Transverse colon (tissue), 4 donors: ENCODE measurements around the gene HS1BP3. TPM values are rescaled to one million over a fixed set of nuclear protein-coding genes. Genes with fewer than 3 reads are reported as not detected.

Source experiments
- DNase-seq: peaks from one replicate; pipeline ENCODE4 v3.0.0-alpha.2; 2019
- H3K27ac ChIP-seq, 4 donors: fragments of 200-600 bp; sonication (generic); 2 replicates each; pipeline ENCODE4 v1.5.1; 2016 to 2018; ENCODE audit warnings: inconsistent platforms in 4 of 4
- H3K27me3 ChIP-seq: fragments of 200-600 bp; sonication (generic); 2 replicates; pipeline ENCODE4 v1.5.1; 2017; ENCODE audit warnings: inconsistent platforms
- H3K36me3 ChIP-seq, 4 donors: fragments of 200-600 bp; sonication (generic); 2 replicates each; pipeline ENCODE4 v1.5.1; 2017 to 2019; ENCODE audit warnings: inconsistent platforms in 4 of 4
- H3K4me1 ChIP-seq, 4 donors: fragments of 200-600 bp; sonication (generic); 2 replicates each; pipeline ENCODE4 v1.5.1; 2017 to 2020; ENCODE audit warnings: inconsistent platforms in 4 of 4
- H3K4me3 ChIP-seq, 4 donors: fragments of 200-600 bp; sonication (generic); 1 replicate in 1 of 4; 2 replicates in 3 of 4; pipeline versions ENCODE4 v1.5.1 to v1.6.1; 2017 to 2019; ENCODE audit warnings: inconsistent platforms in 4 of 4
- H3K9me3 ChIP-seq, 2 donors: fragments of 200-600 bp; sonication (generic); 2 replicates each; pipeline ENCODE4 v1.5.1; 2017 to 2019; ENCODE audit warnings: inconsistent platforms in 2 of 2
- EP300 ChIP-seq: sonication (generic); formaldehyde crosslinking; IDR thresholded peaks from one replicate; pipeline ENCODE4 v1.6.1; 2017; ENCODE audit warnings: antibody characterized with exemption, low read depth
- POLR2A ChIP-seq: fragments of 450-650 bp; IDR thresholded peaks from one replicate; pipeline ENCODE4 v1.6.1; 2016; ENCODE audit warnings: antibody characterized with exemption, mild to moderate bottlenecking, moderate library complexity
- POLR2AphosphoS5 ChIP-seq, 3 donors: sonication (generic); formaldehyde crosslinking; IDR thresholded peaks; one replicate each; pipeline ENCODE4 v1.6.1; 2016; ENCODE audit warnings: antibody characterized with exemption in 3 of 3
- WGBS, 2 donors: methylation state at CpG; one replicate each; pipeline ENCODE4 v1.1.5; 2018; ENCODE audit warnings: low coverage in 1 of 2; 5-methylcytosine and 5-hydroxymethylcytosine counted together
- in situ Hi-C, 4 donors: fragments of 200-750 bp; cut with MboI; loops; one replicate each; pipeline versions ENCODE4 v1.15.0 to v1.15.1; 2017; ENCODE audit warnings: low sequenced_read_pairs in 3 of 4, low pct_ligation_motif_present in 1 of 4, low pct_unique_long_range_greater_than_20kb in 1 of 4
- intact Hi-C: fragments of 100-400 bp; cut with DNase I; formaldehyde crosslinking; loops from one replicate; pipeline ENCODE4 v1.15.1; 2023; ENCODE audit warnings: low total_unique reads
- total RNA-seq, 4 donors: library from RNA; depleted of rRNA; stranded (reverse); fragments of >200 nt; gene quantifications; one replicate each; pipeline ENCODE4 v1.1.0, GENCODE V29; 2016
- TF ChIP-seq, protein P1 (sequence below), 5 experiments: fragments of 200-600 bp in 3 of 5; fragments of 450-650 bp in 2 of 5; sonication (generic) in 3 of 5; IDR thresholded peaks; 1 replicate in 2 of 5; 2 replicates in 3 of 5; pipeline ENCODE4 v1.5.1; 2016 to 2017; ENCODE audit warnings: antibody characterized with exemption in 5 of 5, inconsistent platforms in 3 of 5, mild to moderate bottlenecking in 2 of 5, moderate library complexity in 1 of 5

Gene HS1BP3
- total RNA-seq, 4 donors from 2014 or later = 29.5 to 44.2 (median 33.1) TPM

DNA sequence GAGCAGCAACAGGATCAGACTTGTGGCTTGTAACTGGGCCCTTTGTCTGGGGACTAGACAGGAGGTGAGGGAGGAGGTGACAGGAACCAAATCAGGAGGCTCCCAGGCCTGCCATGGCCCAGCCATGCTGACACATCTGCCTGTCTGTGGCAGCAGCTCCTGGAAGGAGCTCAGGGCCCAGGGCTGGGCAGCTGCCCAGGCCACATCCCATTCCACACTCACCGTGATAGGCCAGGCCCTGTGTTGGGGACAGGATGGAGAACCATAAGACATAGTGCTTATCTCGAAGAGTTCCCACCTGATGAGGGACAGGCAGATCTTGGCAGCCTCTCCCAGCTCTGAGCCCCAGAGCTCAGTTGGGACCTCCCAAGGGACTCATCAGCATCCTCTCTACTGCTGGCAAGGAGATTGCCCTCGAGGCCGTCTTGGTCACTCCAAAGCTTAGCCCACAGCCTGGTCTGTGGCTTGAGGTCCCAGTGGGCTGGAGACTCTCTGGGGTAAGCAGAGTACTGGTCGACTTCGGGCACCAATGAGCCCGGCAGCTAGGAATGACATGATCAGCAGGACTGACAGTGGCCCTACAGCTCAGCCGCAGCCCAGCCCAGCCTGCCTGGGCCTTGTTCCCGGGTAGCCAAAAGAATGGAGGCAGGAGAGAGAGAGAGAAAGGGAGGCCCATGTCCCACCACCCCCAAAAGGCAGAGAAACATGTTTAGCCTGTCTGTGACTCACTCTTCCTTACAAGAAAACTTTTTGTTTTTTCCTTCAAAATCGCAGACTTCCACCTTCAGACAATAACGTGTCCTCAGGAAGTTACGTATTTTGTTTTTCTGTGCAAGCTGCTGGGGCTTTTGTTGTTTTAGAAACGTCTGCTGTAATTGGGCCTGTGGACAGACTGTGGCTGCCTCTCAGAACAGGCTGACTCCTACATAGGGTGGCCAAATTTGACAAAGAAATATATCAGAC, 82.1 kb downstream of the HS1BP3 start:
- in situ Hi-C loops = no loop called here
- intact Hi-C loops = no loop called here
- 76 to 84% methylated on average over 4 to 13 of the region's 13 CpGs for WGBS, 2 donors
- Histone ChIP-seq H3K9me3 (no peaks in the 10 kb centered on the region), H3K27me3 (no peaks in the 10 kb centered on the region), H3K36me3 (no peaks in the 10 kb centered on the region), H3K4me3 (no peak overlapping the region), H3K4me1 (peaks cover 3 to 7% (median 6%) of the 10 kb centered on the region in 4 donors), H3K27ac (peak overlapping the region in 3 of 4 donors; percentile 18 to 35 (median 32))
- TF ChIP-seq, protein P1, sequence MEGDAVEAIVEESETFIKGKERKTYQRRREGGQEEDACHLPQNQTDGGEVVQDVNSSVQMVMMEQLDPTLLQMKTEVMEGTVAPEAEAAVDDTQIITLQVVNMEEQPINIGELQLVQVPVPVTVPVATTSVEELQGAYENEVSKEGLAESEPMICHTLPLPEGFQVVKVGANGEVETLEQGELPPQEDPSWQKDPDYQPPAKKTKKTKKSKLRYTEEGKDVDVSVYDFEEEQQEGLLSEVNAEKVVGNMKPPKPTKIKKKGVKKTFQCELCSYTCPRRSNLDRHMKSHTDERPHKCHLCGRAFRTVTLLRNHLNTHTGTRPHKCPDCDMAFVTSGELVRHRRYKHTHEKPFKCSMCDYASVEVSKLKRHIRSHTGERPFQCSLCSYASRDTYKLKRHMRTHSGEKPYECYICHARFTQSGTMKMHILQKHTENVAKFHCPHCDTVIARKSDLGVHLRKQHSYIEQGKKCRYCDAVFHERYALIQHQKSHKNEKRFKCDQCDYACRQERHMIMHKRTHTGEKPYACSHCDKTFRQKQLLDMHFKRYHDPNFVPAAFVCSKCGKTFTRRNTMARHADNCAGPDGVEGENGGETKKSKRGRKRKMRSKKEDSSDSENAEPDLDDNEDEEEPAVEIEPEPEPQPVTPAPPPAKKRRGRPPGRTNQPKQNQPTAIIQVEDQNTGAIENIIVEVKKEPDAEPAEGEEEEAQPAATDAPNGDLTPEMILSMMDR (IDR thresholded peaks at IDR 0.05) = no peak
- TF ChIP-seq POLR2AphosphoS5 (IDR thresholded peaks at IDR 0.05) (no peak), POLR2A (no peak), EP300 (no peak)
- DNase-seq = no peak

DNA sequence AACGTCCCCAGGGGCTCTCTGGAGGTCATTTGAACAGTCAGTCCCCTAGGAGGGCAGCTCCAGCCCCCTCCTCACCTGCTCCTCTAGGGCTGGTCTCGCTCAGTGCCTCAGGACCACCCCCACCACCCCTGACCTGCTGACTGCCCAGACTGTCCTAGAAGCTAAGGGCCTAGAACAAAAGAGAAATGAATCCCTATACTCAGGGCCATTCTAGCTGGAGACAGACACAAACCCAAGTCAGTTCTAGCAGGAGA, 83.0 kb downstream of the HS1BP3 start:
- Histone ChIP-seq H3K36me3 (no peaks in the 10 kb centered on the region), H3K4me1 (no peaks in the 10 kb centered on the region), H3K27ac (peak overlapping the region in 2 of 4 donors; percentile 18 to 35), H3K4me3 (no peak overlapping the region), H3K9me3 (no peaks in the 10 kb centered on the region), H3K27me3 (no peaks in the 10 kb centered on the region)
- intact Hi-C loops = no loop called here
- in situ Hi-C loops = no loop called here
- DNase-seq = no peak
- WGBS, 2 donors = 73% methylated on average over 2 of the region's 2 CpGs; no CpG with 5 or more reads in 1 of the 2 donors
- TF ChIP-seq POLR2AphosphoS5 (IDR thresholded peaks at IDR 0.05) (no peak), EP300 (no peak), POLR2A (no peak)
- TF ChIP-seq, protein P1 (IDR thresholded peaks at IDR 0.05) = no peak

Other genes starting within 250 kb of the HS1BP3 start
- 100 to 1,000 TPM; 360 to 732 (median 532) TPM for gene RHOB, start 204.0 kb downstream of the HS1BP3 start, total RNA-seq
- 1 to 10 TPM in 1 of 4 donors, under 1 TPM in 3; 0.20 to 1.1 (median 0.58) TPM for gene GDF7, start 16.0 kb upstream of the HS1BP3 start, total RNA-seq
- 10 to 100 TPM in 3 of 4 donors, 1 to 10 TPM in 1; 7.5 to 58.5 (median 15.2) TPM for gene LDAH, start 172.0 kb upstream of the HS1BP3 start, total RNA-seq